Fibroblast of gingiva (primary cell): ENCODE data around the gene DOHH.
"Not testable (repeated sequence)": the region's sequence is repeated elsewhere in the genome, so short reads cannot be mapped to it uniquely, and the experiment has no call there.

Experiments used
- DNase-seq: peaks from one replicate; pipeline ENCODE4 v3.0.0-alpha.2; 2011; ENCODE audit warnings: low read depth

Gene DOHH

GRCh38 chr19:3518659-3519058 is 18.2 kb upstream of the DOHH start:
- DNase-seq: no peak

- DNase-seq: no peak
Observed at GRCh38 chr19:3518255-3518654, 17.8 kb upstream of the DOHH start.

GRCh38 chr19:3517638-3518037 is 17.2 kb upstream of the DOHH start:
- no peak for DNase-seq

- DNase-seq: no peak
Observed at GRCh38 chr19:3516675-3517207, 16.3 kb upstream of the DOHH start.

GRCh38 chr19:3515891-3516422 is 15.5 kb upstream of the DOHH start:
- peak; percentile 38 for DNase-seq

GRCh38 chr19:3514930-3515329 is 14.5 kb upstream of the DOHH start:
- DNase-seq: no peak

- no peak for DNase-seq
Observed at GRCh38 chr19:3513229-3514140, 13.0 kb upstream of the DOHH start.

- DNase-seq: no peak
Observed at GRCh38 chr19:3512562-3513228, 12.2 kb upstream of the DOHH start.

GRCh38 chr19:3511506-3512251 is 11.2 kb upstream of the DOHH start:
- DNase-seq: no peak

- no peak for DNase-seq
Observed at GRCh38 chr19:3510727-3511126, 10.3 kb upstream of the DOHH start.

GRCh38 chr19:3509566-3509989 is 9.1 kb upstream of the DOHH start:
- DNase-seq: no peak

- no peak for DNase-seq
Observed at GRCh38 chr19:3508771-3509535, 8.5 kb upstream of the DOHH start.

GRCh38 chr19:3508121-3508661 is 7.7 kb upstream of the DOHH start:
- DNase-seq: not testable (repeated sequence)

GRCh38 chr19:3507371-3508120 is 7.1 kb upstream of the DOHH start:
- no peak for DNase-seq

GRCh38 chr19:3506384-3507340 is 6.2 kb upstream of the DOHH start:
- no peak for DNase-seq

GRCh38 chr19:3505598-3506383 is 5.3 kb upstream of the DOHH start, which contains the start of gene FZR1:
FZR1 (plus strand) TSS chr19:3506311; CDS start chr19:3522990, 16,679 bp downstream.
- peak; percentile 98 for DNase-seq

GRCh38 chr19:3504735-3505134 is 4.3 kb upstream of the DOHH start:
- no peak for DNase-seq

GRCh38 chr19:3503036-3503572 is 2.6 kb upstream of the DOHH start:
- no peak for DNase-seq
